Right ventricle myocardium inferior (tissue), 1 donor: ENCODE measurements around the gene INPPL1. TPM values are rescaled to one million over a fixed set of nuclear protein-coding genes. Genes with fewer than 3 reads are reported as not detected.

ENCODE experiments used
- ATAC-seq: fragments of 200-7000 bp; cut with Tn5 transposase; one replicate; pipeline ENCODE4 v1.9.1; 2020; ENCODE audit warnings: mild to moderate bottlenecking, moderate library complexity
- DNase-seq: peaks from one replicate; pipeline ENCODE4 v3.0.0; 2021; ENCODE audit errors: missing footprints
- intact Hi-C: fragments of 100-400 bp; cut with DNase I; formaldehyde crosslinking; loops from one replicate; pipeline ENCODE4 v1.11.0; 2022
- total RNA-seq: library from RNA; stranded (reverse); fragmentation: NEBNext Ultra II Directional; extraction: Animal tissue kit (Norgen Biotek cat#: 25700); gene quantifications from one replicate; pipeline ENCODE4 v1.2.1, GENCODE V29; 2021
- donor health status: DM: no; HTN: yes; CAD: no; lungs with severe emphysema.

The INPPL1 gene
- total RNA-seq, 1 donor from 2014 or later, result 130 TPM

DNA sequence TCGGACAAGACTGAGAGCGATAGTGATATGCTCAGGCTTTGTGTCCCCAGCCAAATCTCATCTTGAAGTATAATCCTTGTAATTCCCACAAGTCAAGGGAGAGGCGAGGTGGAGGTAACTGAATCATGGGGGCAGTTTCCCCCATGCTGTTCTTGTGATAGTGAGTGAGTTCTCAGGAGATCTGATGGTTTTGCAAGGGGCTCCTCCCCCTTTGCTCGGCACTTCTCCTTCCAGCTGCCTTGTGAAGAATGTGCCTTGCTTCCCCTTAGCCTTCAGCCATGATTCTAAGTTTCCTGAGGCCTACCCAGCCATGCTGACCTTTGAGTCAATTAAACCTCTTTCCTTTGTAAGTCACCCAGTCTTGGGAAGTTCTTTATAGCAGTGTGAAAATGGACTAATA is 15.5 kb upstream of the INPPL1 start:
- ATAC-seq (no peak), DNase-seq (no peak)
- intact Hi-C loops, result no loop called here

DNA sequence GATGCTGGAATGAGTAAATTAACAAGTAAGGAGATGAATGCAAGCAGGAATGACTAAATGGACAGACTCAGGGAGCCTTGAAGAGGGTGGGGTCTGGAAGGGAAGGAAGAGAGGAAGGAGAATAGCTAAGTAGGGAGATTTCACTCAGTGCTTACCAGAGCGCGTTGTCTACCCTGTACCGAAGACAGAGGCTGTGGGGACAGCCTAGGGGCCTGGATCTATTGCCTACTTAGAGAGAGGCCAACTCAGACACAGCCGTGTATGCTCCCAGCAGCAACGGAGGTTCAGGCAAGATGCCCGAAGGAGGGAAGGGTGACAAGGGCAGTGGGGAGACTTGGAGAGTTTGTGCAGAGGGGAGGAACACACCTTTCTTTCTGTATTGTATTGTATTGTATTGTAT is 7.9 kb upstream of the INPPL1 start, which contains the start of gene FOLR2:
Gene FOLR2 (plus strand): TSS at position 157 of the 400 bp plus-strand sequence. CDS start 1,791 bp downstream, outside the sequence.
- no peak for ATAC-seq
- intact Hi-C loops, result no loop called here
- DNase-seq, result peak; percentile 30

DNA sequence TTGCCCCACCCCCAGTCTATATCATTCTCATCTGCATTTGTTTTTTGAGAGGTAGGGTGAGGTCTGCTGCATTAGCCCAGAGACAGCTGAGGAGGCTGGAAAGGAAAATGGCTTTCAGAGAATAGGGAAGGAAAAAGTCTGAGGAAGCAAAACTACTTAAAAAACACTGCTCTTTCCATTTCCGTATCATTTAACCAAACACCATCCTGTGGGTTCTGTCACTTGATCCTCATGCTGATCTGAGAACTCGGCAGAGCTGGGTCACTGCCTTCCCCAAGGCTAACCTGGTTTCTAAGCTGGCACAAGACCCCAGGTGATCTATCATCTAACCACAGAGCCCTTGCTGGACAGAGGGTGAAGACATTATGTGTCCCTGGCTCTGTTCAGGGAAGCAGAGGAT is 6.7 kb upstream of the INPPL1 start:
- ATAC-seq, result peak; percentile 27
- intact Hi-C loops, result no loop called here
- no peak for DNase-seq

DNA sequence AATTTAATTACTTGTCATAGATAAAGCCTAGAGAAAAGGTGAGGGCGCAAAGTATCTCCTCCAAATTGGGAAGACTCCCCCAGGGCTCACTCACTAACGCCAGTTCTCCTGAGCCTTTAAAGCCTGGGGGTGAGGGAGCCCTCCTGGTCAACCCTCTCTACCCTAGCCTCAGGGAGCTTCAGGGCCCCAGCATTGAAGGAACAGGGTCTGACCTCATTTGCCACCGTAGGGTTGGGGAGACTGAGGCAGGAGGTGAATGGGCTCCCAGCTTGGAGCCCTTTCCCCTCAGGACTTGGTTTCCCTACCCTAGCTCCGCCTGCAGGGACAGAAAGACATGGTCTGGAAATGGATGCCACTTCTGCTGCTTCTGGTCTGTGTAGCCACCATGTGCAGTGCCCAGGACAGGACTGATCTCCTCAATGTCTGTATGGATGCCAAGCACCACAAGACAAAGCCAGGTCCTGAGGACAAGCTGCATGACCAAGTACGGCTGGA is 6.3 kb upstream of the INPPL1 start:
- intact Hi-C loops, result no loop called here
- ATAC-seq (no peak), DNase-seq (no peak)

DNA sequence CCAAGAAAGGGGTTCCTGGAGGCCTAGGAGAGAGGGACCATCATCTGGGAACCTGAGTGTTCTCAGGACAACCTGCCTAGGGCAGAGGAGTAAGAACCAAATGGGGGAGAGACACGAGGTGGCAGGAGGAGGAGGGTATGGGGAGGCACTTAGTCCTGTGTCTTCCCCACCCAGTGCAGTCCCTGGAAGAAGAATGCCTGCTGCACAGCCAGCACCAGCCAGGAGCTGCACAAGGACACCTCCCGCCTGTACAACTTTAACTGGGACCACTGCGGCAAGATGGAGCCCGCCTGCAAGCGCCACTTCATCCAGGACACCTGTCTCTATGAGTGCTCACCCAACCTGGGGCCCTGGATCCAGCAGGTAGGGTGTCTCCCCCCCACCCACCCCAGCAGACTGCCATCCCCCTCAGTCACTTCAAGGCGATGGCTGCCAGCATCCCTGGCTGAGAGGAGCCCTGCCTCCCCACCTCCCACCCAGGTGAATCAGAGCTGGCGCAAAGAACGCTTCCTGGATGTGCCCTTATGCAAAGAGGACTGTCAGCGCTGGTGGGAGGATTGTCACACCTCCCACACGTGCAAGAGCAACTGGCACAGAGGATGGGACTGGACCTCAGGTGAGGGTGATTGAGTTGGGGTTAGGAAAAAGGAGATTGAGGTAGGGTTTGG is 3.7 kb upstream of the INPPL1 start:
- ATAC-seq (no peak), DNase-seq (peak; percentile 20)
- intact Hi-C loops, result loop anchor here (5.0 kb wide), 2 partner anchors 196 to 294 kb away; partner anchors contain the start of genes RNF121 and XNDC1N

DNA sequence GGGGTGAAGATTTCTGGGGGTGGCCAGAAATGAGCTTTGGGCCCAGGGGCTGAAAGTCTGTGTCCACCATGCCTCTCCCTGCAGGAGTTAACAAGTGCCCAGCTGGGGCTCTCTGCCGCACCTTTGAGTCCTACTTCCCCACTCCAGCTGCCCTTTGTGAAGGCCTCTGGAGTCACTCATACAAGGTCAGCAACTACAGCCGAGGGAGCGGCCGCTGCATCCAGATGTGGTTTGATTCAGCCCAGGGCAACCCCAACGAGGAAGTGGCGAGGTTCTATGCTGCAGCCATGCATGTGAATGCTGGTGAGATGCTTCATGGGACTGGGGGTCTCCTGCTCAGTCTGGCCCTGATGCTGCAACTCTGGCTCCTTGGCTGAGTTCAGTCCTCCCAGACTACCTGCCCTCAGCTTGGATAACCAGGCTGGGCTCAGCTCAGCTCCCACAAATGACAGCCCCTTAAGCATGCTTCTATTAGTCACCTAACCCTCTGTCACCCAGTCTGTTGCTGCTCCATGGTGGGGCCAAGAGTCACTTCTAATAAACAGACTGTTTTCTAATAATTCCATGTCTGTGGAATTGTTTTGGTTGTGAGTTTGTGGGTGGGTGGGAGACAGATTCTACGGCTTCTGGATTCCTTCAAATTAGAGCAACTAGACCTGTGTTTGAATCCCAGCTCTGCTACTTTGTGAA is 3.0 kb upstream of the INPPL1 start:
- DNase-seq, result peak; percentile 78
- intact Hi-C loops, result loop anchor here (2.0 to 5.0 kb wide), 3 partner anchors 119 to 294 kb away; partner anchors contain the start of genes LAMTOR1, RNF121 and XNDC1N
- no peak for ATAC-seq

DNA sequence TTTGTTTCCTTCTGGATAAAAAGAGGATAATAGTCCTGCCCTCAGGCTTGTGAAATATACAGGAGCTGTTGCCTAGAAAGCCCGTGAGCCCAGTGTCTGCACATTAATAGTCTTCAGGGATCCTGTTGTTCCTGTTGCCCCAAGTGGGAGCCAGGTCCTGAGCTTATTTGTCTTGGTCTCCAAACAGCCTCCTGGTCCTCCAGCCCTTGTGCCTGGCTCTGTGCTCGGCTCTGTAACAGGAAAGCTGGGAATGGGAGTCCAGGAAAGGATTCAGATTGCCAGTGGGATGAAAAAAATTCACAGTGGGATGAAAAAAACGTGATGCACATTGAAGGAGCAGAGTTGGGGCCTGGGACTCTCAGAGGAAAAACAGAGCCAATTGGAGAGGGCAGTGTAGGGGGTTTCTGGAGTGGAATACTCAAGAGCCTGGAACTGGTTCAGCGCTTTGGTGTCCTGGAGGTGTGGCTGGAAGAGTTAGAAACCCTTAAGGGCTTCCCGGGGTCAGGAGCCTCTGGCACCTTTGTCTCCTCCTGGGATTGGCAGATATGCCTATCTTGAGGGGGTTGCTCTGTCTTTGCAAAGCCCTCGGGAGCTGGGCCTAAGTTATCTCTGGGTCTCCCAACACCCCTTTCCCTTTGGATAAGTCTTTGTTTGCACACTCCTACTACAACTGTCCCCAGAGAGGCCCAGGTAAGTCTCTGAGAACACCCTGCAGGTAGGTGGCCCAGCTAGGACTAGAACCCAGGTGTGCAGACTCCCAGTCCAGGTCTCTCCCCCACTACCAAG is 2.3 kb upstream of the INPPL1 start:
- DNase-seq (peak; percentile 32), ATAC-seq (no peak)
- intact Hi-C loops, result loop anchor here (2.0 to 5.0 kb wide), 3 partner anchors 119 to 295 kb away; partner anchors contain the start of genes LAMTOR1, RNF121 and XNDC1N

DNA sequence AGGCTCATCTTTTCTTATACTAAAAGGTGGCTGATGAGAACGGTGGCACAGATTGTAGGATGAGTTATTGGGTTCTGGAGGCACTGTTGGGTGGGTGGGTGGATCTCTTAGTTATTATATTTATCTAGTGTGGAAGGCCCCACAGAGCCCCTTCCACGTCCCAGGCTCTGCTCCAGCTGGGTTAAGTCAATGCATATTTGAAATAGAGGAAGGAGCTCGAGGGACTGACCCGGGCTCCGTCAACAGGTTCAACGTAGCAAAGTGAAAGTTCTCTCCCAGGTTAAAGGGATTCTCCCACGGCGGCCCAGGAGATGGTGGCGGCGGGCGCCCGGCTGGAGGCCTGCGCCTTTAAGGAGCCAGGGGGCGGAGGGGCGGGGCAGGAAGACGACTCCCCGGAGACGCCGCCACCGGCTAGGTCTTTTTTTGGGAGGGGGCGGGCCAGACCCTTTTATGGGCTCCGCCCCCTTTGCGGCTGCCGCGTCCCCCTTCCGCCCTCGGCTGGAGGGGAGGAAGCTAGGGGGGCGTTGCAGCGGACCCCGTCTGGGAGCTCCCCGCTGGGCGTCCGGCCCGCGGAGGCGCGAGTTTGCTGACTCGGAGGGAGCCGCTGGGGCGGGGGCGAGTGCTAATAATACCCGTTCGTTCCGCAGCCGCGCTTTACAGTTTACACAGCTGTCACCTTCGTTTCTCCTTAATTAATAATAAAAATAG is 1.5 kb upstream of the INPPL1 start:
- ATAC-seq, result peak; percentile 91
- intact Hi-C loops, result loop anchor here (2.0 to 5.0 kb wide), 3 partner anchors 120 to 296 kb away; partner anchors contain the start of genes LAMTOR1, RNF121 and XNDC1N
- peak; percentile 97 for DNase-seq

DNA sequence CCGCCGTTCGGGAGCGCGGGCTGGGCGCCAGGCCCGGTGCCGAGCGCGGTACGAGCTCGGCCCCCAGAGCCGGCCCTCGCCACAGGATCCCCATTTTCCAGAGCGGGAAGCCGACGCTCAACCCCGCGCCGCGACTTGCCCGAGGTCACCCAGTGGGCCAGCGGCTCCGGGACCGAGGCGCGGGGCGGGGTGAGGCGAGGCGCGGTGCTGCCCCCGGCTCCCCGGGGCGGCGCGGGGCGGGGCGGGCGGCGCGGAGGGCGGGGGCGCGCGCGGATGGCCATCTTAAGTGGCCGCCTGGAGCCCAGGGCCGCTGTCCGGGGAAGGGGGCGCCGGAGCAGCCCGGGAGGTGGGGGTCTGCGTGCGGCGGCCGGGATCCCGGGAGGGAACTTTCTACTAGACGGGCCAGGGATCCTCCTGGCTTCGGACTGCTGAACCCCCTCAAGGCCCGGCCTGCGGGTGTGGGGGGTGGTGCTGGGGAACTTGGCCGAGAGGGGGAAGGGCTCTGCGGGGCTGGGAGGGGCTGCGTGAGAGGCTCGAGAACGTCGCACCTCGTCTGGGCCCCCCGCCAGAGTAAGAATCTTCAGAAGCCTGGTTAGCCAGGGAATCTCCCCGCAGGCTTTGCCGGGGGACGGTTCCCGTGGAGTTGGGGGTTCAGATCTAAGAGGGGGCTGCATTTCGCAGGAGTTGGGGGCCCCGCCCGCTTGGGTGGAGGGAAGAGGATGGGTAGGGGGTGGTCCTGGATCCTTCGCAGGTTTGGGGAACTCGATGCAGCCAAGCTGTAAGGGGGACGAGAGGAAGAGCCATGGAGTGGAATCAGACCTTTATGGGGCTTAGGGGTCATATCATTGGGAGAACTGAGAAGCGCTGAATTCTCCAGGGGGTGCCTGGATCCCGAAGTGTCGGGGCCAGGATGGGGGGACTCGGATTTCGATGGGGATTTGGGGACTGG is 678 bp upstream of the INPPL1 start:
- intact Hi-C loops, result loop anchor here (2.0 to 5.0 kb wide), 3 partner anchors 121 to 297 kb away; partner anchors contain the start of genes LAMTOR1, RNF121 and XNDC1N
- DNase-seq (peak; percentile 89), ATAC-seq (peak; percentile 85)

DNA sequence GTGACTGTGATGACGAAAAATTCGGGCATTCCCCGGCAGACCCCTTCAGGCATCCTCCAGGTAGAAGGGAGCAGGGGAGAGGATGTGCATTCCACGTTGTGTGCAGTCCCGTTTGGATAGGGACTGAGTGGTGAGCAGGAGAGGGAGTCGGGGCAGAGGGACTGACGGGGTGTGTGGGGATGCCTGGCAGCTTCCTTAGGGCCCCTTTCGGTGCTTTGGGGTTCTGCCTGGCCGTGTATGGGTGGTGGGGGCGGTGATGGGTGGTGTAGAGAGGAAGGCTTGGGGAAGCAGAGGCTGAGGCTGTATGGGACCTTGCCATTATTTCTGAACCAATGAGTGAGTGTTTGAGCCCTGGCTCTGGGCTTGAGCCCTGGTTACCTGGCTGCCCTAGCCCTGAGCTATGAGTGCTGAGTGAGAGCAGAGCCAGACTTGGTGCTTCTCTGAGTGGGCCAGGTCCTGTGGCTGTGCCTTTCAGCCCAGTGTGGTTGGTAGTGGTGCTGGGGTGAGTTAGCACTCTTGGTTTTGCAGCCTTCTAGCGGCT is 914 bp downstream of the INPPL1 start:
- DNase-seq (no peak), ATAC-seq (no peak)
- intact Hi-C loops, result no loop called here

DNA sequence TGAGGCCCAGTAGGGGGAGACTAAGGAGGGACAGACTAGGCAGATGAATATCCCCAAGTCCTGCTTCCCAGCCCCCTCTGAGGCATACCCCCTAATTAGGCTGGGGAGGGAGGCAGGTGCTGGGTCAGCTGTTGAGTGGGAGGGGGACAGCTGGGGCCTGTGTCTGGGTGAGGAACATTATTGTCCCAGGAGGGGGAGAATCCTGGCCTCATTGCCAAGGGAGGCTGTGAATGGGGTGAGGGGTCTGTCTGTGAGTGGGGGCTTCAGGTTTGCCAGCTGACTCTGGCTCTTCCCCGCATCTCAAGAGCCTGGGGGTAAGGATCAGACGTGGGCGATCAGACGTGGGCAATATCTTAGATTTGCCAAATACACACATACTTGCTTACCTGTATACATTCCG is 2.1 kb downstream of the INPPL1 start:
- ATAC-seq, result no peak
- DNase-seq, result no peak
- intact Hi-C loops, result no loop called here

DNA sequence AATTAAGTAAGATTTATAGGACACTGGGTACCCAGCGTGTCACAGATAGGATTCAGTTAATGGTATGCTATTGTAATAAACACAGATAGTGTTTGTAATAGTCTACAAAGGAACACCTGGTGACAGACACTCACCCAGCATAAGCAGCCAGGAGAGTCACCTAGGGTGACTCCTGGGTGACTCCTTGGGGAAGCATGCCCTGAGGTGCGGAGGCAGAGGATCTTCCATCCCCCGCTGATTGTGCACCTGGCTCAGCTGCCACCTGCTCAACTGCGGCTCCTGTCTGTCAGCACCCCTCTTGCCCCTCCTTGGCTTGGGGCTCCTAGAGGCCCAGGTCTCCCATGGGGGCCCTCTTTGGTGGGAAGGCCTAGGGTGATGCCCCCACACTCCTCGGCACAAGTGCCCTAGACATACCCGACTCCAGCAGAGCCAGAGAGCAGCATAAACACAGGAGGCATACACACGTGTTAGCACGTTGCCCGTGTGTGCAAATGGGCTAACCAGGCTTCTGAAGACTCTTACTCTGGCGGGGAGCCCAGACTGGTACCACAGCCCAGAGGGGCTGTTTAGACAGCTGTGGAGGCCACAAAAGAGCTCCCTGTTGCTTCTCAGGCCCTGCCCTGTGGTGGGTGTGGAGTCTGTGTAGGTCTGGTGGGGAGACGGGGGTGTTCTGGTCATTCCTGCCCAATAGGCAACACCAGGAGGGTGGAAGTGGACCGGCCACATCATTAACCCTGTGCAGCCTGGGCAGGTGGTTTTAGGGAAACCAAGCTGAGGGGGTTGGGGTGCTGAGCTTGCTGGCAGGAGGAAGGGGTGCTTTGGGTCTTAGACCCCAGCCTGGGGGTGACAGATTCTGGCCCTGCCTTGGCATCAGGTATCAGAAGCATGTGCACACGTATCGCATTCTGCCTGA is 3.0 kb downstream of the INPPL1 start:
- DNase-seq (no peak), ATAC-seq (no peak)
- intact Hi-C loops, result no loop called here

DNA sequence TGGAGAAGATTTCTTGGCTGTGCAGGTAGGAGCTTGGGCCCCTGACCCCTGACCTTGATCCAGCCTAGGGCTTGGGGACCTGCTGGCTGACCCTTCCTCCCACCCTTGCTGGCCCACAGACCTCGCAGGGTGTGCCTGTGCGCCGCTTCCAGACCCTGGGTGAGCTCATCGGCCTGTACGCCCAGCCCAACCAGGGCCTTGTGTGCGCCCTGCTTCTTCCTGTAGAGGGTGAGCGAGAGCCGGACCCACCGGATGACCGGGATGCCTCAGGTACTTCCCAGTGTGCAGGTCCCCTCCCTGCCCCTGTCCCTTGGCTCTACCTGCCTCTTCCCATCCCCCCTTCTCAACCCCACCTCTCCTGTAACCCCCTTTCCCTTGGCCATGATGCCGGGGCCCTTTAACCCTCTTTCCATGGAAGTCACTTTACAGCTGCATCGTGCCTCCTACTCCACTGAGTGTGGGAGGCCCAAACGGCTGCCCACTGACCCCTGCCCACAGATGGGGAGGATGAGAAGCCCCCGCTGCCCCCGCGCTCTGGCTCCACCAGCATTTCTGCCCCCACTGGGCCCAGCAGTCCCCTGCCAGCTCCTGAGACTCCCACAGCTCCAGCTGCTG is 3.8 kb downstream of the INPPL1 start:
- intact Hi-C loops, result no loop called here
- peak; percentile 69 for DNase-seq
- ATAC-seq, result no peak

DNA sequence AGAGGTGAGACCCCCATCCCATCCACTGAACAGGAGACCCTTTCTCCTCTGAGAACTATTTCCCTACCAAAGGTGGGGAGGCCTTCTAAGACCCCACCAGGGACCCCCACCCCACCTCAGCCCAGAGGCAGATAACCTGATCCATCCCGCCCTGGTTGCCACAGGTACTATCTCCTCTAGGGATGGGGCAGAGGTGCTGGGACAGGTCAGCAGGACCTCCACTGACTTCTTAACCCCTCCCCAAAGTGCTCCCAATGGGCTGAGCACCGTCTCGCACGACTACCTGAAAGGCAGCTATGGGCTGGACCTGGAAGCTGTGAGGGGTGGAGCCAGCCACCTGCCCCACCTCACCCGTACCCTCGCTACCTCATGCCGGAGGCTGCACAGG is 4.3 kb downstream of the INPPL1 start:
- DNase-seq (no peak), ATAC-seq (no peak)
- intact Hi-C loops, result no loop called here

DNA sequence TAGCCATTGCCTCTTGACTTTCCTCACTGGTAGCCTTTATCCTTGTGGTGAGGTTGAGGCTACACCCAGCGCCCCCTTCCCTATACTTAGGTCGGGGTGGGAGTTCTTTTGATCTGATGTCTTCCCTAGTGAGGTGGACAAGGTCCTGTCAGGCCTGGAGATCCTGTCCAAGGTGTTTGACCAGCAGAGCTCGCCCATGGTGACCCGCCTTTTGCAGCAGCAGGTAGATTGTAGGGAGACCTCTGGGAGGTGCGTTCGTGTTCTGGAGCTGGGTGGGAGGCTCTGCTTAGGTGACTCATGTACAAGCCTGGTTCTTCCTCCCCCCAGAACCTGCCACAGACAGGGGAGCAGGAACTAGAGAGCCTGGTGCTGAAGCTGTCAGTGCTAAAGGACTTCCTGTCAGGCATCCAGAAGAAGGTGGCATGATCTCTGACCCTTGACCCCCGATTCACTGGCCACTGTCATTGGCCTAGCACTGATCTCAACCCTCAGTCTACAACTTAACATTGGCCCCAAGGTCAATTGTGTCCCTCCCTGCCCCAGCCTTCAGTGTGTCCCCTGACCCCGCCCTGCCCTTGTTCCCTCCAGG is 4.9 kb downstream of the INPPL1 start:
- DNase-seq (no peak), ATAC-seq (no peak)
- intact Hi-C loops, result no loop called here
